HG03108 (cell line): ENCODE data around the gene CIAO2A.
"Not testable (repeated sequence)": the region's sequence is repeated elsewhere in the genome, so short reads cannot be mapped to it uniquely, and the experiment has no call there.

Experiments used
- ATAC-seq: cut with Tn5 transposase; IDR thresholded peaks from one replicate; pipeline ENCODE4 v1.9.1; 2021; ENCODE audit warnings: moderate library complexity; ENCODE audit not compliant: unreplicated experiment

Gene CIAO2A, protein sequence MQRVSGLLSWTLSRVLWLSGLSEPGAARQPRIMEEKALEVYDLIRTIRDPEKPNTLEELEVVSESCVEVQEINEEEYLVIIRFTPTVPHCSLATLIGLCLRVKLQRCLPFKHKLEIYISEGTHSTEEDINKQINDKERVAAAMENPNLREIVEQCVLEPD

DNA sequence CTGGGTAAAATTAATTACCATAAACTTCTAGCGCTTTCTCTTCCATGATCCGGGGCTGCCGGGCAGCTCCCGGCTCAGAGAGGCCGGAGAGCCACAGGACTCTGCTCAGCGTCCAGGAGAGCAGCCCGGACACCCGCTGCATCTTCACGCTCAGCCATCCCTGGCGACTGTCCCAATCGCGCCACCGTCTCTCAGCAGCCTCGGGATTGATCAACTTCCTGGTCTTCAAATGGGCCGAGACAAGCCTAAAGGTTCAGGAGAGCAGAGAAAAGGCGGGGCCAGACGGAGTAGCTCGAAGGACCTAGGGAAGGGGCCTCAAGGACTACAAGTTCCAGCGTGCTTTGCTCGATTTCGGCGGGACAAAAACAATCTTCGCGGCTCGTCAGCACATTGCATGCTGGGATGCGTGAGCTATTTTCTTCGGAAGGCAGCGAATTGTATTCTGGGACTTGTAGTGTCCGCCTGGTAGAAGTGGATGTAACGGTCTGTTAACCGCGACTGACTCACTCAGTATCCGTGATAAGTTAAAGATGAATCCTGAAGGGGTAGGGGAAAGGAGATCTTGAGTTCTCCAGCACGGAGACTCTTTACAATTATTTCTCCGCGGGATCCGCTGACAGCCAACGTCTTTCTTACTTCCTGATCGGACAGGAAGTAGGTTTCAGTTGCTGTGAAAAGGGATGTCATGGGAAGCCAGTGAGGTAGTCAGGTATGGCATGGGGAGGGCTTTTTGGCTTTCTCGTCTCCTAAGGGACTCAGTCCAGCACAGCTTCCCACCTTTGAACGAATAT, at the start of gene CIAO2A:
Gene CIAO2A, minus strand, starts transcription at position 212 of the 791 bp plus-strand sequence. Its CDS starts 70 bp downstream, at position 142.
- ATAC-seq, result peak; percentile 62

DNA sequence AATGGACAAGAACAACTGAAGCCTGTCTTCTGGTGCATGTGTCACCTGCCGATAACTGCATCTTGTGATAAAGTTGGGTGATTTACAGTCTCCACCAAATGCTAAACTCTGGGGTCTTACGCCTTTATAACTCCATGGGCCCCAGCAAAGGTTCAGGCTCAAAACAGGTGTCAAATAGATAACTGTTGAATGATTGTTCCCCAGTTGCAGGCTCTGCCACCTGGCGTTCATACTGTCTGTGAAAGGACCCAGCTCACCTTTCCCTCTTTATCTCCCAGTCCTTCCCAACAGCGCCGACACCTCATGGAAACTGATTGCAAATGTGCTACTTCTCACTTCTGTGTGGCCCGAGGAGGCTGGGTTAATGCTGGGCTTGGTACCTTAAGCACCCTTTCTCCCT, 49.6 kb upstream of the CIAO2A start:
- no peak for ATAC-seq

DNA sequence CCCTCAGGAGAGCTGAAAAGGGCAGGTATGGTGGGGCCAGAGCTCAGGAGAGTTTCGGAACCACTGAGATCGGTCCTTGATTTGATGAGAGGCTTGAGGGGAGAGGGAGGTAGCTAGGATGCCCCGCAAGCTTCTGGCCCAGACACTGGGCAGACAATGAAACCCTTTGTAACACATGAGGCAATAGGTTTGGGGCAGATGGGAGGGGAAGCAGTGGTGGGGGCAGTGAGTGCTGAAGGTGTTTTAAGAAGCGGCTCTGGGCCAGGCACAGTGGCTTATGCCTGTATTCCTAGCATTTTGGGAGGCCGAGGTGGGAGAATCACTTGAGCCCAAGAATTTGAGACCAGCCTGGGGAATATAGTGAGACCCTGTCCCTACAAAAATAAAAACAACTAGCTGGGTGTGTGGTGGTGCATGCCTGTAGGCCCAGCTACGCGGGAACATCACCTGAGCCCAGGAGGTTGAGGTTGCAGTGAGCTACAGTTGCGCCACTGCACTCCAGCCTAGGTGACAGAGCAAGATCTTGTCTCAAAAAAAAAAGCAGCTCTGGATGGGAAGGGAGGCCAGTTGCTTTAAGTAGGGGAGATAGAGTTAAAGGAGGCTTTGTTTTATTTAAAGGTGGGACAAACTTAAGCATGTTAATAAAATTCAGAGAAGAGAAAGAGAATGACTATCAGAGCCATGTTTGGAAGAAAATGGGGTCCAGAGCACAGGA, 48.3 kb upstream of the CIAO2A start:
- ATAC-seq, result no peak

DNA sequence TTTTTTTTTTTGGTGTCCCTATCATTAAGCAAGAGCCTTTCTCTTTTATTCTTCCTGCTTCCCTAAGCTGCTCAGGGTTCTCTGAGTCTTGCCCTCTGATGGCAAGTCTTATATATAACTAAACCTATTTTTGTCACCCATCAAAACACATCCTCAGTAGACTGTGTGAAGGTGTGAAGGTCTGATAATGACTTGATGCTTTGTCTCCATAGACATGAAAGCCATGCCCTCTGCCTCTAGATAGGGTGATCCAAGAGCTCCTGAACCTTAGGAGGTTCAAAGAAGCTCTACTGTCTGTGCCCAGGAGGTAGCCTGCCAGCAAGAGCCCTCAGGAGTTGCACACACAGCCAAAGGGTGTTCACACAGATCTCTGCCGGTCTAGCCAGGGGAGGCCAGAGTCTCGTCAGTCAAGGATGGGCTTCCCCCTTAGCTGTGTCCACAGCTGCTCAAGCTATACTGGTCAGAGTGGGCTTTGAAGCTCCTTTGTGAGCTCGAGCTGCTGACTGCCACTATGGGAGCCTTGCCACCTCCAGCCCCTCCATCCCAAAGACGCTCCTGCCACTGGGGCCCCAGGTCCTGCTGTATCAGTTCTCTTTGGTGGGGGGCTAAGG, 44.8 kb upstream of the CIAO2A start:
- ATAC-seq, result no peak

DNA sequence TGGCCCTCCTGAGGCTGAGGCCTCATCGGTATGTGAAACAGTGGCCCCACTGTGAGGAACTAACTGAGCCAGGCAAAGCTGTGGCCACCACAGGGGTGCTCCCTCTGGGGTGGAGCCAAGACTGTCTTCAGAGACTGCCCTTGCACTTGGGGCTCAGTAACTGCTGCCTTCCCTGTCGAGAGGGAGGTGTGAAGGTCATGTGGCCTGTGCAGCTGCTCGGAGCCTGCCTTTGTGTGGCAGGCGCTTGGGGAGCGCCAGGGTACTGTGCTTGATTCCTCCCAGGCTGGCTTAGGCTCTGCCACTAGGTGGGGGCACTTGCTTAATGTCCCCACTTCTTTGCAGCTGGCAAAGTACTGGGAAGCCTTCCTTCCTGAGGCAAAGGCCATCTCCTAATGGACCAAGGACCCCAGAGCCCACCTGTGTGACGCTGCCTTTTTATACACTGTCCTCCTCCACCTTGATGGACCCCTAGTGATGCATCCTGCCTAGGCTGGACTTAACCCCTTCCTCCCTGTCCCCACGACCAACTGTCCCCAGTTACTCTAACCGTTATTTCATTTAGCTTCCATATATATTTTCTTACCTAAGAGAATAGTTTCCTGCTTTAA, 43.7 kb upstream of the CIAO2A start:
- no peak for ATAC-seq

DNA sequence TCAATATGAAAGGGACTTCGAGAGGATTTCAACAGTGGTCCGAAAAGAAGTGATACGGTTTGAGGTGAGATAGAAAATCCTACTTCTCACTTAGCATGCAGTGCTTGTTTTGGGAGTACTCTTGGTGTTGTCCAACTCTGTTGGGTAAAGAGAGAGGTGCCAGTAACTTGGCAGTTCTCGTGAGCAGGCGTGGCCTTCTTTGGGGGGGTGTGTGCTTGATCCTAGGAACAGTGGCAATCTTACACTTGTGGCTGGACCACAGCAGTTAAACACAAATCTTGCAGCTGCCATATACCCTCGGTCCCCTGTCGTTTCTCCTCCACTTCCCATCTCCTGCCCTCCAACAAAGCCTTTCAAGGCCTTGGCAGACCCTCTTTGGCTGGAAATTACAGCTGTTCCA, 42.7 kb upstream of the CIAO2A start:
- ATAC-seq, result no peak

DNA sequence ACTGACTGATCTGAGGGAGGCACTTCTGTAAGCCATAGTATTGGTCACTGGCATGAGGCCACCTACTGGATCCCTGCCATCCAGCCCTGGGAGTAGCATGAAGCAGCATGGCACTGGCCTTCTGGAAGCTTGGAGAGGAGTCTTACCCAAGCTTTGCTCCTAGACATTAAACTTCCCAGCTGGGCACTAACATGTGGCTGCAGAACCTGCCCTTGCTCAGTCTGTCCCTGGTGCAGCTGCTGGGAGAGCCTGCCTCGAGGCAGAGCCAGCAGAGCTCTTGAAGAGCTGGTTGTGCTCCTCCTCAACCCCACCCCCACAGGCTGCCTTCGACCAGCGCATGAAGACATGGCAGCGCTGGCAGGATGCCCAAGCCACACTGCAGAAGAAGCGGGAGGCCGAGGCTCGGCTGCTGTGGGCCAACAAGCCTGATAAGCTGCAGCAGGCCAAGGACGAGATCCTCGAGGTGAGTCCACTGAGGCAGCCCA, 40.7 kb upstream of the CIAO2A start:
- no peak for ATAC-seq

DNA sequence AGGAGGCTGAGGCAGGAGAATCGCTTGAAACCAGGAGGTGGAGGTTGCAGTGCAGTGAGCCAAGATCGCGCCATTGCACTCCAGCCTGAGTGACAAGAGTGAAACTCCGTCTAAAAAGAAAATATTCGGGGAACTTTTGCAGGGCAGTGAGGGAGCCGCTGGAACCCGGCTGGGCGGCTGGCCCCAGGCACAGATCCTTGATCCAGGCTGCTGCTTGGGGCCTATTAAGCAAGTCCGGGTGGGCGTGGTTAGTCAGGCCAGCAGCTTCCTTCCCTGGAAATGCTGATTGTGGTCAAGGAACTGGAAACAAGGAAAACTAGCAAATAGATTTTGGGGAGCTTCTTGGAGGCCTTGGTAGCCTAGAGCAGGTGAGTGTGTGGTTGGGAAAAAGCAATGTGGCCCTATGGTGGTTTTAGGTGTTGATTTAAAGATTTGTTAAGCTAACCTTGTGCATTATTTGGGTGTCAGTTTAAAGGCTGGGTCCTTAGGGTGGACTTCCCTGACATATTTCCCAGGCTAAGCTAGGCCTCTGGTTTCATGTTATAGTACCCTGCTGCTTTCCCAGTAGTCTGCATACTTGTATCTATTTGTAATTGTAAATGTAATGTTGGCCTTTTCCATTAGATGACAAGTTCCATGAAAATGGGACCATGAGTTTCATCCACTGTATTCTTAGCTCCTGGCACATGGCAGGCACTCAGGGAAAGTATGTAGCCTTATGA, 40.1 kb upstream of the CIAO2A start:
- no peak for ATAC-seq

DNA sequence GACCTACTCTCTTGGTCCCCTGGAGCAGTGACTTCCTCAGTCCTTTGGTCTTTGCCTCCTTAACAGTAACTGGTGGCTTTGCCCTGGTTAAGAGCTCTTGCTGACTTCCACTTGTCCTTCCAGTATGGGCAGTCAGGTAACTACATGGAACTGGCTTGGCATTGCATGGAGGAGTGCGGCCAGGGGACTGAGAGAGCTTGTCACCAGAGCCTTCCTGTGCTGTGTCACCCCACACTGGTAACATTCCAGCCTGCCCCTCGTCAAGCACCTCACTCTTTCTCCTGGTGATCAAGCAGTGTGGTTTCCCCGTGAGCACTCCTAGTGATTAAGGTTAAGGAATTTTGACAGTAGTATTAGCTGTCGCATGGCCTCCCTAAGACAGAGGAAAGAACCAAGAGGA, 38.6 kb upstream of the CIAO2A start:
- no peak for ATAC-seq

DNA sequence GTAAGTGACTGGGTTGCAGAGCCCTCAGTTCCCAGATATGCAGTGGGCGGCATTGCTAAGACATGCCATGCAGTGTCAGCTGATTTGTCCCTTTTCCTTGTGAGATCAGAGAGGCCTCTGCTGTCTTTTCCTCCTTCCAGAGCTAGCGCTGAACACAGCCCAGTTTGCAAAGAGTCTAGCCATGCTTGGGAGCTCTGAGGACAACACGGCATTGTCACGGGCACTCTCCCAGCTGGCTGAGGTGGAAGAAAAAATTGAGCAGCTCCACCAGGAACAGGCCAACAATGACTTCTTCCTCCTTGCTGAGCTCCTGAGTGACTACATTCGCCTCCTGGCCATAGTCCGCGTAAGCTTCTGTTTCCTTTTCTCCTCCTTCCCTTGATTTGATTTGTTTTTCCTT, 37.9 kb upstream of the CIAO2A start:
- ATAC-seq, result no peak

DNA sequence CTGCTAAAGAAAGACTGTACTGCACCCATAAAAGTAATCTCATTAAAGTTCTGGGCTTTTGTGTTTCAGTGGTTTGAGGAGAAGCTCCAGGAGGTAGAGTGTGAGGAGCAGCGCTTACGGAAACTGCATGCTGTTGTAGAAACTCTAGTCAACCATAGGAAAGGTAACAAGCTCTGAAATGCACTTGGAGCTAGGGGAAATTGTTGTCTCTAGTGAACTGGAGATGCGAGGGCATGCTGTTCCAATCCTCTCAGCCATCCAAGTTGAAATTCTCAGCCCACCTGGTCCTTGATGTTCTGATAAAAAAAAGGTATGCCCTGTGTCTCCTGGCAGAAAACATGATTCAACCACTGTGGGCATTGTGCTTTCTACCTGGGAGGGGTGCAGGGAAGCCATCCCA, 36.5 kb upstream of the CIAO2A start:
- no peak for ATAC-seq

DNA sequence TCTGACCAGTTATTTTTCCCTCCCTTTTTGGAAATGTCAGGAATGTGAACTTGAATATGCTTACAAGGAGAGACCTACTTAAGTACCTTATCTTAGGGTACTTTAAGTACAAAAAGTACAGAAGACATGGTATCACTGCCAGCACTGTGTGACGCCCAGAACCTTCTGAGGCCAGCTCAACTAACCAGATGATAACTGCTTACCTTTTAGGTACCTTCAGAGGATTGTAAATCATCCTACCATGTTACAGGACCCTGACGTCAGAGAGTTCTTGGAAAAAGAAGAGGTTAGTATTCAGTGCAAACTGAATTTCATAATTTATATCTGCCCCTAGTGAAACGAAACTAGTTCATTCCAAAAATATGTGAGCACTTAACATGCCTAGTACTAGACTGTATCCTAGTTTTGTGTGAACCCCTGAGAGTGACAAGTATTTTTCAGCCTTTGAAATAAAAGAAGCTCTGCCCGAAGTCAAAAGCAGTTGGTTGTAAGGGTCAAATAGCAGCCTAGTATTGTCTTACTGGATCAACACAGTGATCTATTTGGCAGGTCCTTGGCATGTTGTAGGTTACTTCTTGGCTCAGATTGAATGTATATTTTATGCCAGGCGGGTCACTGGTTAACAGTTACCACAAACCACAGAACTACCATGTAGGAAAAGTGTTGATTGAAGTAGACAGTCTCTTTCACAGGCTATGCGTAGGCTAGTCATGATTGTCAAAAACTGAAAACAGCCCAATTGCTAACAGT, 34.1 kb upstream of the CIAO2A start:
- ATAC-seq, result no peak

DNA sequence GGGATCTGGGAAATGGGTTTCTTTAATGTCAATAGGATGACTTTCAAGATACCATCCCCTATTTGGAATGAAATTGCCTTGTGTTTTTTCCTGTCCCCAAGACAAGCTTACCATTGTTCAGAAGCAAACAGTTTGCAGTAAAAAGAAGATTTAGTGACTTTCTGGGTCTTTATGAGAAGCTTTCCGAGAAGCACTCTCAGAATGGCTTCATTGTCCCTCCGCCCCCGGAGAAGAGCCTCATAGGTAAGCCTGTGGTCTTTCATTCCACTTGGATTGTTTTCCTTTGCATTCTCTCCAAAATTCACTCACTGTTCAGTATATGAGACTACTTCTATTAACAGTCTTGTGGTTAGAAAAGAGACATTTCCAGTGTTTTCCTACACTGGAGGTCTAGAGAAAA, 32.3 kb upstream of the CIAO2A start:
- no peak for ATAC-seq

DNA sequence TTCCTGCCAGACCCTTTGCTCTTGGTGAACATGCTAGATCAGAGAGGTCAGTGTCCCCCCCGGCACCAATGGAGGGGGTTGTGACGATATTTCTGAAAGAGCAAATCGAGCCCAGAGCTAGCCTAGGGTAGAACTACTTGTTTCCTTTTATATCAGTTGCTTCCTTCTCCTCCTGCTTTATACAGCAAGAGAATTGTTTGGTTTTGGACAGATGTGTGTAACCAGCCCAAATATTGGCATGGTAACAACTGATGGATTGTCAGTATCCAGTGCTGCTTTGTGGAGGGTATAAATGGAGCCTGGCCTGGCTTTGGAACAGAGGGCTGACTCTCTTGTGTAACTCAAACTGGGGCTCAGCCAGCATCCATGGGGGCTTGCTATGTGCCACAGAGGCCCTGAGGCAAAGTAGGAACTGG, 29.3 kb upstream of the CIAO2A start:
- no peak for ATAC-seq

DNA sequence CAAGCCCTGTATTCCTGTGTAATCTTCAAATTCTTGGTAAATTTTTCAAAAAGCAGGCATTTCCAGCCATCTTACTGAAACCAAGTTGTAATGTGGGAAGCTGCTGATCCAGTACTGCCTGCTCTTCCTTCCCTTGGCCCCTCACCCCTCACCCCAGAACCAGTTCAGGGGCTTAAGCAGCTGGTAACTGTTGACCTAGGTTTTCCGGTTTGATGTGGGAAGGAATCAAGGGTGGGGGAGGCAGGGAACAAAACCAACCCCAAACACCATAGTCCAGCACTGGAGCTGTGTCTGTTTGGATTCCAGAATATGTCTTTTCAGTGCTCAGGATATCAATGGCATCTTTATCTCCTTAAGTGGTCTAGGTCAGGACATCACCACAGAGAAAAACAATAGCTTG, 28.8 kb upstream of the CIAO2A start:
- no peak for ATAC-seq

DNA sequence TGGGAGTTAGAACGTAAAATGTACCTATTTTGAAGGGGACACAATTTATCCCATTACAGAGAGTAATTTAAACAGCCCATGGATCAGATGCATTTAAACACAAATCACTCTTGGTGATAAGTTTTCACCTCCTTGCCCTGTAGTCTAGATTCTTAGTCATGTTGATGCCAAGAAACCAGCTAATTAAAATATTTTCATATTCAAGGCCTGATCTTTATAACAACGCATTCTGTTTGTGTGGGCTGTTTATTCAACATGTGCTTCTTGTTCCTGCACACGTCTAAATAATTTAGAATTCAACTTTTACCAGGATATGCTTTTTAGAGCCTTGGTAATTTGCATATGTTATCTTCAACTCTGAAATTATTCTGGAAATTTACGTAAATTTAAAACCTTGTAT, 28.0 kb upstream of the CIAO2A start:
- ATAC-seq, result no peak

DNA sequence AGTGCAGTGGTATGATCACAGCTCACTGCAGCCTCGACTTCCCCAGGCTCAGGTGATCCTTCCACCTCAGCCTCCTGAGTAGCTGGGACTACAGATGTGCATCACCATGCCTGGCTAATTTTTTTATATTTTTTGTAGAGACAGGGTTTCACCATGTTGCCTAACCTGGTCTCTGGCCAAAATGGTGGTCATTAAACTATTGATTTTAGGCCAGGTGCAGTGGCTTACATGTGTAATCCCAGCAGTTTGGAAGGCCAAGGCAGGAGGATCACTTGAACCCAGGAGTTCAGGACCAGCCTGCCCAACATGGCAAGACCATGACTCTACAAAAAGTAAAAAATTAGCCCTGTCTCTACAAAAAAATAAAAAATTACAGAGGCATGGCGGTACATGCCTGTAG, 26.7 kb upstream of the CIAO2A start:
- ATAC-seq, result not testable (repeated sequence)

DNA sequence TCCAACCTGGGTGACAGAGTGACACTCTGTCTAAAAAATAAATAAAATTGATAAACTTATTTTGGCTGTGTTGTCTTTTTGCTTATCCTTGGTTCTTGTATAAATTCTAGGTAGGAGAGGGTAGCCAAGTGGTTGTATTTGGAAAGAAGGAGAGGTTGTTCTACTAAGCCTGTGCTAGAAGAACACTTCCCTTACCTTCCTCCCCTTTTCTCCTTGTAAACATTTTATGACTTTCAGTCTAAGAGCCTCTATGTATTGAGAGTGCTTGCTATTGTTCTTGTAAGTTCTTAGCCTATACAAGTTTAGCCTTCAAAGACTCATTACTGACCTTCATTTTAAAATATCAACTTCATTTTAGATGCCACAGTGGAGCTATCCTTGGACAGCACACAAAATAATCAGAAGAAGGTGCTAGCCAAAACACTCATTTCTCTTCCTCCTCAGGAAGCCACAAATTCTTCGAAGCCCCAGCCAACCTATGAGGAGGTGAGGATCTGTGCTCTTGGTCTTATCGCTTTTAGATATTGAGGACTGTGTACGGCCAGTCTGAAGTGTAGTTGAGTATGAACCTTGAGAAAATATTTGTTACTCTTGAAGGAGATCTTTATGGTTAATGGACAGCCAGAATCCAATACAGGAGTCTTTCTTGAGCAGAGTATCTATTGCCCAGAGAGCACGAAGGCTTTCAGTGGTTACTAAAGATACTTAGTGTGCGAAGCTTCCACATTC, 24.3 kb upstream of the CIAO2A start:
- no peak for ATAC-seq

DNA sequence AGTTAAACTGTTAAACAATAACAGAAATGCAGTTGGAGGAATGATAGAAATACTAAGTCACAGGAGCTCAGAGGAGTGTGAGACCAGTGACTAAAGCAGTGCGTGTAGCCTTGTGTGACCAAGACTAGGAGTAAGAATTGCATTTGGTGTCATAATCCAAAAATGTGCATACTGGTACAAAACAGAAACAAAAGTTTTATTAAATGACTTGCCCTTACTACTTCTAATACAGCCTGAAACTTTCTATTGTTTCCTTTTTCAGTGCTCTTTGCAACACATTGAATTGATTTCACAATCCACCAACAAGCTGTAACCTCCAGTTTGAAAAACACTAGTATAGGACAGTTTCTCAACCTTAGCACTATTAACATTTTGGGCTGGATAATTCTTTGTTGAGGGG, 19.3 kb upstream of the CIAO2A start:
- ATAC-seq, result no peak
